ENCODE results near the gene KRTAP5-3. TPM values are rescaled to one million over a fixed set of nuclear protein-coding genes. Genes with fewer than 3 reads are reported as not detected.
"Not testable (repeated sequence)": the region's sequence is repeated elsewhere in the genome, so short reads cannot be mapped to it uniquely, and the experiment has no call there.

KRTAP5-3 gene
- total RNA-seq, 1 experiment from 2014 or later: not detected

DNA sequence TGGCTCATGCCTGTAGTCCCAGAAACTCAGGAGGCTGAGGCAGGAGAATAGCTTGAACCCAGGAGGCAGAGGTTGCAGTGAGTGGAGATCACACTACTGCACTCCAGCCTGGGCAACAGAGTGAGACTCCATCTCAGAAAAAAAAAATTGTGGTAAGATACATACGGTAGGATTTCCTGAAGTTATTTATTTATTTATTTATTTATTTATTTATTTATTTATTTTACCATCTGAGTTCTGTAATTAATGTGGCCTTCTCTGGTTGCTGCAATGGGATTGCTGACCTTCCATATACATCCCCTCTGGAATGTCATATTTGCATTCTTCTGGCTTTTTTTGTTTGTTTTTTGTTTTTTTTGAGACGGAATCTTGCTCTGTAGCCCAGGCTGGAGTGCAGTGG lies 25.4 kb downstream of the KRTAP5-3 start:
- DNase-seq (ENCODE audit: low read depth): not testable (repeated sequence)

DNA sequence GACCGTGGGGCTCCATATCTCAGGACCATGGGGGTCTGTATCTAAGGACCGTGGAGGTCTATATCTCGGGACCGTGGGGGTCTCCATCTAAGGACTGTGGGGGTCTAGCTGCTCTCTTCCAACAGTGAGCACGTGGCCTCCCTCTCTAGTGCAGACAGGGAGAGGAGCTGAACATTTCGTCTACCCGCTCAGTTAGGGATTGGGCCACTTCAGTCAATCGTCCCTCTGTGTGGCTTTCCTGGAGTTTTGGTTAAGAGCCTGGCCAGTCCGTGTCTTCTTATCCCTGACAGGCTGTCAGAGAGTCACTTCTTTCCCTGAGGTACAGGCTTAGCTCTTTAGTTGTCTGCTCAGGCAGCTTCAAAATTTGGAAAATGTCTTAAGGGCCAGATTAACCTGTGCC lies 26.3 kb downstream of the KRTAP5-3 start:
- no peak for DNase-seq (ENCODE audit: low read depth)

DNA sequence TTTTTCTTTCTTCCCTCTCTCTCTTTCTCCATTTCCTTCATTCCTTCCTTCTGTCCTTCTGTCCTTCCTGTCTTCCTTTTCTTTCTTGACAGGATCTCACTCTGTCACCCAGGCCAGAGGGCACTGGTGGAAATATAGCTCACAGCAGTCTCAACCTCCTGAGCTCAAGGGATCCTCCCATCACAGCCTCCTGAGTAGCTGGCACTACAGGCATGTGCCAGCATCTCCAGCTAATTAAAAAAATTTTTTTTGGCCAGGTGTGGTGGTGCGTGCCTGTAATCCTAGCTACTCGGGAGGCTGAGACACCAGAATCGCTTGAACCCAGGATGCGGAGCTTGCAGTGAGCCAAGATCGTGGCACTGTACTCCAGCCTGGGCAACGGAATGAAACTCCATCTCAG lies 31.4 kb downstream of the KRTAP5-3 start:
- DNase-seq (ENCODE audit: low read depth): no peak

DNA sequence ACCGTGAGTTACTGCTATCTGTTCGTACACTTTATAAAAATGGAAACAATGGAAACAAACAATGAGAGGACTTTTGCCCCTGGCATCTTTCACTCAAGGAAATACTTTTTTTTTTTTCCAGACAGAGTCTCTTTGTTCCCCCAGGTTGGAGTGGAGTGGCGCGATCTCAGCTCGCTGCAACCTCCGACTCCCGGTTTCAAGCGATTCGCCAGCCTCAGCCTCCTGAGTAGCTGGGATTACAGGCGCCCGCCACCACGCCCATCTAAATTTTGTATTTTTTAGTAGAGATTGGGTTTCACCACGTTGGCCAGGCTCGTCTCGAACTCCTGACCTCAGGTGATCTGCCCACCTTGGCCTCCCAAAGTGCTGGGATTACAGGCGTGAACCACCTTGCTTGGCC lies 32.5 kb downstream of the KRTAP5-3 start:
- not testable (repeated sequence) for DNase-seq (ENCODE audit: low read depth)

DNA sequence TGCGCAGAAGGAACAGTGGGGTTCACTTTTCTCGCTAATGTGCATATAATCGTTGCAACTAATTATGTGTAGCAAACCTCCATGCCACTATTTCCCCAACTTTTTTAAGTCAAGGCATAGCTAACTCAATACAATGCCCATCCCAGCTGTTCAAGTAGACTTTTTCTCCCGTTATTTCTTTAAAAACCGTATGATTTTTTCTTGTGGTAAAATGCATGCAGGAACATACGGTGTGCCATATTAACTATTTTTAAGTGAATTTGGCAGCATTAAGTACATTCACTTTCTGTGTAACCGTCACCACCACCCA lies 33.4 kb downstream of the KRTAP5-3 start:
- DNase-seq (ENCODE audit: low read depth): no peak

DNA sequence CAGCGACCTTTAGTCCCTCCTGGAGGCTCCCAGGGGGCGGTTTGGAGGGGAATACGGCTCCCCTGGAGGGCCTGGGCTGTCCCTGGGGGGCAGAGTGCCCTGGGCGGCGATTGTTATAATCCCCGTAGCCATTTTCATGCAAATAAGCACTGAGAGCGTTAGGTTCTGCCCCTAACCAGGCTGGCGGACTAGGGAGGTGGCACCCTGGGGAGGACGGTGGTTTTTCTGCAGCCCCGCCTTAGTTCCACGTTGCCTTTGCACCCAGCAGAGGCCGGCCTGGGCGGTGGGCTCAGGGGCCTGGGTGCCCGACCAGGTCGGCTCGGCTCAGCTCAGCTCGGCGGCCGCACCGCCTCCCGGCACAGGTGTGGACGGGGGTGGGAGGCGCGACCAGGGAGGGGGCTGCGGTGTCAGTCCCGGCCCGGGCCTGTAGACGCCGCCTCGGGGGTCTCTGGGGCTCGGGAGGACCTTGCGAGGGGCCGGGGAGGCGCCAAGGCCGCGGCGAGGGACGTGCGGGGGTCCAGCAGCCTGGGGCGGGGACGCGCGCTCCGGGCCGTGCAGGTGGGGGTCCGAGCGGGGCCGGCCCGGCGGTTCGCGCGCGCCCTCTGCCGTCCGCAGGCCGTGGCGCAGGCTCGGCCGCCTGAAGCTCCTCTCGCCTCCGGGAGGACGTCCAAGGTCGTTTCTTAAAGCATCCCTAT lies 33.9 kb downstream of the KRTAP5-3 start:
- peak; percentile 60 for DNase-seq (ENCODE audit: low read depth)

DNA sequence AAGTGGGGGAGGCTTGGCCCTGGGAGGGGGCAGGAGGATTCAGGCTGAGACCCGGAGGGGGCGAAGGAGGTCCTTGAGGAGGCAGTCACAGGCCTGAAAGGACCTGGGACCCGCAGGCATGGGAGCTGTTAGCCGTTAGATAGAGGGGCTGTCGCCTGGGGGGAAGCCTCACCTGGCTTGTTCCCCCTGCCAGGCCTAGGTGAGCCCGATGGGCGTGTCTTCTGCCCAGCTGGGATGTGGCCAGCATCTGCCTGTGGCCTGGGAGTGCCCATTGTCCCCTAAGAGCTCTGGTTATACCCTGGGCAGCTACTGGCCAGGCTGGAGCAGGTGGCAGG lies 34.4 kb downstream of the KRTAP5-3 start:
- peak; percentile 38 for DNase-seq (ENCODE audit: low read depth)

DNA sequence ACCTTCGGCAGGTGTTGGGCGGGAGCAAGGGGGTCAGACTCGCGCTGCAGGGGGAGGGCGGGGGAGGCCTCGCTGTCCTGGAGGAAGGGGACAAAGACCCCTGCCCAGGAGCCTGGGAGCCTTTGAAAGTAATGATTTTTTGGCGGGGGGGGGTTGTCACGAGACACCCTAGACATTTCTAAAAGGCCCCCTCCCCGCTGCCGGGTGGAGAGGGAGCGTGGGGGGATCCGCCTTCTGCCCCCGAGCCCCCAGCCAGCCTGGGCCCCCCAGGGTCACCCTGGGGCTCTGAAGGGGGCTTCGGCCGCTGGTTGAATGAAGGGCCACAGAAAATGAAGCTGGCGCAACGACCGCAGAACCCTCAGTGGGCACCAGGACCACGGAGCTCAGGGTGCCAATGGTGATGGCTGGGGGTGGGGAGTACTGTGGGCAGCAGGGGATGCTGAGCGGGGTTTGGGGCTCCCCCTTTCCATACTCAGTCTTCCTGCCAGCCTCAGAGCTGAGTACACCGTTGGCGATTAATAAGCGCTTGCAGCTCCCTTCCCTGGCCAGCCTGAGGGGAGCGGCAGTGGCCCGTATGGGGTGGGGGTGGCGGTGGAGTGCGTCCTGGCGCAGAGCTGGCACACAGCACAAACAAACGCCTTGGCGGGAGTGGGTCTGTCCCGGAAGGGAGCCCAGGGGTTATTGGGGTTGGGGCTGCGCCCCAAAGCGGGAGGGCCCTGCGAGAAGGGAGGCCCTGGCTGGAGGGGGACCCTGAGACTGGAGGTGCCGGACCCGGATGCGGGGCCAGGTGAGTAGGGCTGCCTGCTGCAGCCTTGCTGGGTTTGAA lies 35.0 kb downstream of the KRTAP5-3 start:
- peak; percentile 29 for DNase-seq (ENCODE audit: low read depth)

DNA sequence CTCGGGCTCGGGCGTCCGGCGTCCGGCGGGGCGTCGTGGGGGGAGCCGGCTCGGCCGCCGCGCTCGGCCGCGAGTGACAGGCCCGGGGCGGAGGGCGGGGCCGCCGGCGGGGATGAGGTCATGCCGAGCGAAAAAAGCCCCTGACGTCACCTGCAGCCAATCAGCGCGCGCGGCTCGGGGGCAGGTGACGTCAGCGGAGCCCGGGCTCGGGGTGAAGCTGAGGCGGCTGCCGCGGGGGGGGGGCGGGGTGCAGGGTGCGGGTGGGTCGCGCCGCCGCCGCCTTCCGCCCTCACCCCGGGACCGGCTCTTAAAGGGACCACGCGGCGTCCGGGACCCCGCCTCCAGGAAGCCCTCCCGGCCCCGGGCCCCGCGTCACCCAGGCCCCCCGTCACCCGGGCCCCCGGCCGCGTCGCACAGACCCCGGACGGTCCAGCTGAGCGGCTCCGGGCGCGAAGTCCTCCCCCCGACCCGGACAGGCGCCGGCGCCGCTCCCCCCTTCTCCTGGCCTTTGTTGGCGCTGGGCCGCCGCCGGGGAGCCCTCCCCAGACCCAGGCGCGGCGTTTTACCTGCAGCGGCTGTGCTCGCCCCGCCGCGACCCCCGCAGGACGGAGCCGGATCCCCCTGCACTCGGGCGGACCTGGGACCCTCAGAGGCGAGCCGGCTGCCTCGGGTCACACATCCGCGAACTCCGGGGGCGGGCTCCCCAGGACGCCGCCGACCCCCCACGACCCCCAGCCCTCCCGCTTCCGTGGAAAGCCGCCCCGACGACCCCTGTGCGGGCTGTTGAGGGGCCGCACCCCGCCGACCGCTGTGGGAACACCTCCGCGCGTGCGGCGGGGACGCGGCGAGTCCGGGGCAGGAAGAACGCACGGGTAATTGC lies 35.8 kb downstream of the KRTAP5-3 start, which contains the start of gene DUSP8:
Gene DUSP8, minus strand, starts transcription at position 75 of the 880 bp plus-strand sequence. CDS start 6,445 bp downstream, outside the sequence.
- peak; percentile 91 for DNase-seq (ENCODE audit: low read depth)

DNA sequence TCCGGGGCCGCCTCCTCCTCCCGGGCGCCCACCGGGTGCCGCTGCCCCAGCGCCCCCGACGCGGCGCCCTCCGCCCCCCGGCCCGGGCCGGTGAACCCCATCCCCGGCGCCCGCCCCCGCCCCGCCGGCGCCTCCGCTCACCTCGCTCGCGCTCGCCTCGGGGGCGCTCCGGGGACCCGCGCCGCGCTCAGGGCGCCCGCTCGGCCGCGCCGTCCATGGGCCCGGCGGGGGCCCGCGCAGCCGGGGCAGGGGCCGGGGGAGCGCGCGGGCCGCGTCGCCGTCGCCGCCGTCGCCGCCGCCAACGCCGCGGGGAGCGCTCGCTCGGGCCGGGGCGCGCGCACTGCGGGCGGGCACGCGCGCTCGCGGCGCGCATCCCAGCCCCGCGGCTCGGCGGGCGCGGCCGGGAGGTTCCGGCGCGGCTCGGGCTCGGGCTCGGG lies 36.5 kb downstream of the KRTAP5-3 start:
- DNase-seq (ENCODE audit: low read depth): no peak

DNA sequence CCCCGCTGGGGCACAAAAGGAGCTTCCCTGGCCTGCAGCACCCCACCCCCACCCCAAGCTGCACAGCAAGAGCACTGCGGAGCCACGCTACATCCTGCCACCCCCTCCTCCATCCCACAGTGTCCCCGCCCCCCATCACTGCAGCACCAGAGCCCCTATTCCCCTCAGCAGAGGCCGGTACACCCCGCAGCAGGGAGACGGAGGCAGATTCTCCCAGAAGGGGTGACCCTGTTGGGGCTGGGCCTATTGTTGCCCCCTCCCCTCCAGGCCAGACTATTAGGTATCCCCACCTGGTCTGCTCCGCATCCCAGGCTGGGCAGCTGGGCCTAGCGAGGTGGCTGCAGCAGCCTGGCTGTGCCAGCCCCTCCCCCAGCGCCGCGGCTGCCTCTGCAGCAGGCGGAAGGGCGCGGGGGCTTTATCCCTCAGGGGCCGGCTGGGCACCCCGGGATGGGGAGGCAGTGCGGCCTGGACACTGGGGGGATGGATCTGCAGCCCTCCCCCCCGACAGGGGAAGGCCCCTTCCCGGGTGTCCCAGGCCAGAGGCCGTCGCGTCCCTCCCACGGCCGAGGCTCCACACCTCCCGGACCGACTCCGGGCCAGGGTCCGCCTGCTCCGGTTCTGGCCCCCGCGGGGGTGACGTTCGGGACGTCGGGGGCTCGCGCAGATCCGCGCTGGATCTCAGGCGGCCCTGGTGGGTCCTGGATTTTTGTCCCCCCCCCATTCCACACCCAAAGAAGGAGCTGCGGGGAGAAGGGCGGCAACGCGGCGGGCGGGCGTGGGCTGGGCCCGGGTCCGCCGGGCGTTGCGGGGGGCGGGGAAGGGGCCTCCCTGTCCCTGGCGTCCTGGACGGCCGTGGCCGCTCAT lies 37.1 kb downstream of the KRTAP5-3 start:
- peak; percentile 34 for DNase-seq (ENCODE audit: low read depth)

DNA sequence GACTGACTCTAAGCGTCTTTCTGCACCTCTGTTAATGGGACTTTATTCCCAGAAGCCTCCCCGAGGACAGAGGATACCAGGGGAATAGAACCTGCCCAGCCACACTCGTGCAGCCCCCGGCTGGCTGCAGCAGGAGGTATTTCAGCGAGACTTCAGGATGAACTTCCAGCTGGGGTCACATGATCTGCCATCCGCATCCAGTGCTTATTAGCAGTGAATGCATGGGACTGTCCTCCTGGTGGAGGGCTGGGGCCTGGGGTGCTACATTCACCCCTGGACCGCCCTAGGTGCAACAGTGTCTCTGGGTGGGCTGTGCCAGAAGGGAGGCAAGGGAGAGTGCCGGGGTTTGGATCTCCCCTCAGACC lies 37.8 kb downstream of the KRTAP5-3 start:
- no peak for DNase-seq (ENCODE audit: low read depth)

DNA sequence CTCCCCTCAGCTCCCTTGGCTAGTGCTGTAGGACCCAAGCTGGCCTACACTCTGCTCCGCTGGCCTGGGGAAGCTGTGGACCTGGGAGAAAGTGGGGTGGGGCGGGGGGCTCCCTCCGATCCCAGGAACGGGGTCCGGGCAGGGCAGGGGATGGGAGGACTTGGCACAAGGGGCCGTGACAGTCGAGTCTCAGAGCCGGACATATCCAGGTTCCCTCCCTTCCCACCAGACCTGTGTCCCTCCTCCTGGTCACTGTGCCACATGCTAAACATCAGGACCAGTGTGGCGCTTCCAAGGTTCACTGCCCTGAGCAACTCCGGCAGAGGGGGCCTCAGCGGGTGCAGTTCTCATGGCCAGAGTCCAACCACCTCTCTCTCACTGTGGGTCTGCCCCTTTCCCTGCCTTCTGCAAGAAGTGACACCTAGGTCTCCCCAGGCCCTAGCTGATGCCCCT lies 38.2 kb downstream of the KRTAP5-3 start:
- no peak for DNase-seq (ENCODE audit: low read depth)

DNA sequence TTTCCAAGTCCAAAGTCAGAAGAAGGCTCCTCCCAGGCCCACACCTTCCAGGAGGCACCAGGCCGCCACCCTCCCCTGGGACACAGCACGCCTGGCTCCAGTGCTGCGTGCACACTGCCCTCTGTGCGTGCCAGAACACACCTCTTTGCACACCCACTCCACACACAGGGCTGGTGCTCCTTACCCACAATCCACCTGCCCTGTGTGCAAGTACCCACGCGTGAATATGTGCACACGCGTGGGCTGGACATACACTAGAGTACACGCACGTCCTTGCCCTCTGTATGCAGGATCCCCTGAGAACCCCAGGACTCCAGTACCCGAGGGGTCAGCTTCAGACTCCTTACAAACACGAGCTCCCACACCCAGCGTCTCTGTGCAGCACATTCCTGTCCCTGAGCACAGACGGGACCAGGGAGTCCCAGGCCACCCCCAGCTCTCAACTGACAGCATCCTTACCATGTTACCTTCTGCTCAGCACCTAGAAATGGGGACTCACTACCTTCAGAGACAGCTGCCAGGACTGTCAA lies 38.9 kb downstream of the KRTAP5-3 start:
- no peak for DNase-seq (ENCODE audit: low read depth)

DNA sequence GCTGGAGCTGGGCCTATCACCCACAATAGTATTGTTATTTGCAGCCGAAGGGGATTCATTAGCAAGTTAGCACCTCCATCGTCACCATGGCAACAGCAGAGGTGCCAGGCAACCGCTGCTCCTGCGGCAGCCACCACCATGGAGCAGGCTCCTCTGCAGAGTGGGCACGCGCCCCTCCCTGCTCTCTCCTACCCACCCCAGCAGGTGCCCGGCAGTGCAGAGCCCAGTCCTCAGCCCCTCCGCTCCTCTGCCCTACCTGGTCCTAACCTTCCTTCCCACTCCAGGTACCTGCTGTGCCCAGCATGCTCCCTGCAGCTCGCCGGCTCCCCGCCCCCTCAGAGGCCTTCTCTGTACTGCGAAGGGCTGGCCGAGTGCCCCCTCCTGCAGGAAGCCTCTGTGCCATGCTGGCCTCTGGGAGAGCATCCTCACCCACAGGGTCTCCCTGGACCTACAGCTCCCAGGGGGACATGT lies 39.8 kb downstream of the KRTAP5-3 start:
- DNase-seq (ENCODE audit: low read depth): no peak

DNA sequence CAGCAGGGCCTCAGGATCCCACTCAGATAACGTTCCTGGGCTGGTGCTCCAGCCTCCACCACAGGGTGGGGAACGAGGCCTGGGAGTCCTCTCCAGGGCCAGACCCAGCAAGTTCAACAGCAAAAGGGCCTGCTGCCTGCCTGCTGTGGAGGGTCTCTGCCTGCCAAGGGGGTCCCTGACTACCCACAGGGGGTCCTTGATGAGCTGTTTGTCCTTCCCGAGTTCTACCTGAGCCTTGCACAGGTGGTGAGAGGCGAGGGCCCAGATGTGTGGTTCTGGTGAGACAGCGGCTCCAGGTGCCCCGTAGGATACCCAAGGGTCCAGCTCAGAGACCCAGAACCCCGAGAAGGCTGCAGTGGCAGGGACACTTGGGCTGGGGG lies 40.6 kb downstream of the KRTAP5-3 start:
- DNase-seq (ENCODE audit: low read depth): no peak

DNA sequence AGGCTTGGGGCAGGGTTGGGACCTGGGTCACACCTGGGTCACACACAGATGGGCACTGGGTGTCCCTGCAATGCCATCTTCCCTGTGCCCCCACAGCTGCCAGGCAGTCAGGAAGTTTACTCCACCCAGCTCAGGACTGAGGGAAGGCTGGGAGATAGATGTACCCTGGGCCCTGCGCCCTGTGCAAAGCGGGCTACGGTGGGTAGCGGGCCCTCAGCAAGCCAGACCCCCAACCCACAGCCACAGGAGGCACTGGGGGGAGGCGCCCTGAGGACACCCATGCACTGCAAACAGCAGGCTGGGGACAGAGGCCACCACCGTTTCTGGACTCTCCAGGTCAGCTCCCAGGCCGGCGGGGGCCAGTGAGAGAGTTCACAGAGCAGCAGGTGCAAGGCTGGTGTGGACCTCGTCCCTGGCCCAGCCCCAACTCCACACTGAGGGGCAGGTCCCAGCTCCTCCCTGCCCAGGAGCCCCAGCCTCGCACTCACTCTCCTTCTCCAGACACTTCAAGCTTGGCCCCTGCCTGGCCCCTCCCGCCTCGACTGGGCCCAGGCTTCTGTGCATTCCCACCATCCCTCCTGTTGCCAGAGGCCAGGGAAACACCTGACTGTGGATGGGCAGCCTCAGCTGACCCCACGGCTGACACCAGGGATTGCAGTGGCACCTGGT lies 41.1 kb downstream of the KRTAP5-3 start:
- DNase-seq (ENCODE audit: low read depth): no peak

DNA sequence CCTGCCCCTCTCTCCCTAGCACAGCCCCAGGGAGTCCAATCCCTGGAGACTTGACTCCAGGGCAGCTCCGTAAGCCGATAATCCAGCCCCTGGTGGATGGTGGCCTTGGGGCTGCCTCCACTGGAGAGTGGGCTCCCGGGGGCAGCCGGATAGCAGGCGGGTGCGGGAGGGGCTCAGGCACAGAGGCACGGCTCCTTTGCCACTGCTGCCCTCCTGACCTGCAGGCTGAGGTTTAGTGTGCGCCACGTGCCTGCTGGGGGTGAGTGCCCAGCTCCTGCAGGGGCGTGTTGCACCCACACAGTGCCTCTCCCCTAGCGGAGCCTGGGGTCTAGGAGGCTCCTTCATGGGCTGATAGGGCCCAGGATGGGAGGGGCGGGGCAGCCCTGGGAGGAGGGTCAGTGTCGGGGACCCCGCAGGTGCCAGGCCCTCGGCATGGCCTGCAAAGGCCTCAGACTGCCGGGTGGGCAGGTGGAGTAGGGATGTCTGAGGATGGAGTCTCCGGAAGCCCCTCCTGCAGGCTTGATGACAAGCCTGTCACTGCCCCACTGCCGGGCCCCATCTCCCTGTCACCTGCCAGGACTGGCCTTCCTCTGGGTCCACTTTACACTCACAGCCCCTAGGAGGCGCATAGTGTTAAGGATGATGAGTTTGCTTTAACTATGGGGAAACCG lies 41.7 kb downstream of the KRTAP5-3 start:
- no peak for DNase-seq (ENCODE audit: low read depth)

DNA sequence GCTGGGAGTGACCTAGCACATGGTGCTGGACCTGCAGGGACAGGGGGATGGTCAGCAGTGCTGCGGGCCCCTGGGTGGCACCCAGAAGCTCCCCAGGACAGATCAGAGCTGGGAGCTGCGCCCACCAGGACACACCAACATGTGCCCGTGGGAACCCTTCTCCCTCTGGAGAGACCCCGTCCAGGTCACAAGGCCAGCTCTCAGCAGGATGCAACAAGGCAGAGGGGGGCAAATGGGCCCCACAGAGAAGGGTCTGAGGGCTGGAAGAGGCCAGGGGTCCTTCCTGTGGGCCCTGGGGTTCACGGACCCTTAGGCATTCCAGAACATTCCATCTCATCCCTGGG lies 42.4 kb downstream of the KRTAP5-3 start:
- DNase-seq (ENCODE audit: low read depth): no peak
